ENCODE data around the gene LUC7L. TPM values are rescaled to one million over a fixed set of nuclear protein-coding genes. Genes with fewer than 3 reads are reported as not detected.

The LUC7L gene
- total RNA-seq, 1 experiment from 2014 or later = 137 TPM

- no peak overlapping the region for H3K56ac ChIP-seq (ENCODE audit: insufficient read length, low read depth, low read length)
- no peak overlapping the region for H2BK12ac ChIP-seq (ENCODE audit: insufficient read length, low read depth, low read length)
- no CpG with 5 or more reads among the region's 19 CpGs for WGBS (ENCODE audit: extremely low coverage, insufficient read length, low lambda C conversion rate)
- H2AFZ ChIP-seq (ENCODE audit: low read length) = no peak overlapping the region
- no peak overlapping the region for H3K4ac ChIP-seq (ENCODE audit: low read depth, low read length)
- H3K27me3 Mint-ChIP-seq (ENCODE audit: low read depth) = no peaks in the 10 kb centered on the region
- no peak overlapping the region for H2BK5ac ChIP-seq (ENCODE audit: insufficient read length, low read length)
- no peak overlapping the region for H2AK5ac ChIP-seq (ENCODE audit: insufficient read length, low read length)
- no peaks in the 10 kb centered on the region for H4K20me1 ChIP-seq (ENCODE audit: control insufficient read depth, insufficient read depth, insufficient read length)
- no peaks in the 10 kb centered on the region for H3K79me2 ChIP-seq (ENCODE audit: insufficient read depth, low read length)
- no peaks in the 10 kb centered on the region for H3K9me3 Mint-ChIP-seq
- no peak overlapping the region for H3K9ac ChIP-seq (ENCODE audit: extremely low read depth, insufficient read length, low read length)
- no peak overlapping the region for H4K5ac ChIP-seq (ENCODE audit: insufficient read length, low read depth, low read length)
- H2BK120ac ChIP-seq (ENCODE audit: low read depth, low read length, poor library complexity, severe bottlenecking) = no peak overlapping the region
- no peak for TF ChIP-seq CTCF (conservative IDR thresholded peaks at IDR 0.05)
- no peaks in the 10 kb centered on the region for H3K4me1 ChIP-seq (ENCODE audit: insufficient read depth, low read length)
- DNase-seq = no peak
- H3K23ac ChIP-seq (ENCODE audit: insufficient read length, low read depth, low read length) = no peak overlapping the region
- H4K91ac ChIP-seq (ENCODE audit: insufficient read length, low read depth, low read length) = no peak overlapping the region
- H3K79me1 ChIP-seq (ENCODE audit: insufficient read depth, low read depth, low read length, poor library complexity, severe bottlenecking) = no peaks in the 10 kb centered on the region
- no peak overlapping the region for H3K4me2 ChIP-seq (ENCODE audit: insufficient read depth, insufficient read length, low read length)
- peaks cover 17 to 58% (median 35%) of the 10 kb centered on the region in 3 experiments; a peak in 6 of 7 replicates for H3K36me3 Mint-ChIP-seq (ENCODE audit: insufficient read depth in 1 of 3, low read depth in 3 of 3)
- no peak overlapping the region for H3K14ac ChIP-seq (ENCODE audit: insufficient read depth, low read length)
- H3T11ph ChIP-seq (ENCODE audit: low read length) = no peak overlapping the region
- no peak overlapping the region for H2BK20ac ChIP-seq (ENCODE audit: low read depth, low read length, poor library complexity, severe bottlenecking)
- no peak overlapping the region for H2BK15ac ChIP-seq (ENCODE audit: low read depth, low read length)
- no peak overlapping the region; a peak in 1 of 5 replicates for H3K4me3 Mint-ChIP-seq
- no peaks in the 10 kb centered on the region for H3K27me3 ChIP-seq (ENCODE audit: insufficient read depth, low read length)
- H3K18ac ChIP-seq (ENCODE audit: insufficient read length, low read depth, low read length) = no peak overlapping the region
- H3K23me2 ChIP-seq (ENCODE audit: insufficient read length, low read depth, low read length, poor library complexity, severe bottlenecking) = no peaks in the 10 kb centered on the region
- no peak overlapping the region for H3K27ac ChIP-seq (ENCODE audit: insufficient read length, low read depth, low read length)
- H3K27ac Mint-ChIP-seq = no peak overlapping the region
- no peaks in the 10 kb centered on the region for H3K9me3 ChIP-seq (ENCODE audit: control insufficient read depth, low read depth, low read length)
- no peaks in the 10 kb centered on the region; a peak in 1 of 4 replicates for H3K4me1 Mint-ChIP-seq
- H4K8ac ChIP-seq (replicated peaks; ENCODE audit: insufficient read length, low read depth, low read length) = no peak overlapping the region
Measured at GRCh38 chr16:260326-260725, 31.1 kb upstream of the LUC7L start.
